GM18498 (cell line): ENCODE results near the gene TMEM43.

Experiments
- ATAC-seq: cut with Tn5 transposase; IDR thresholded peaks from one replicate; pipeline ENCODE4 v1.9.1; 2021; ENCODE audit warnings: mild to moderate bottlenecking, moderate library complexity; ENCODE audit not compliant: unreplicated experiment

The TMEM43 gene

DNA sequence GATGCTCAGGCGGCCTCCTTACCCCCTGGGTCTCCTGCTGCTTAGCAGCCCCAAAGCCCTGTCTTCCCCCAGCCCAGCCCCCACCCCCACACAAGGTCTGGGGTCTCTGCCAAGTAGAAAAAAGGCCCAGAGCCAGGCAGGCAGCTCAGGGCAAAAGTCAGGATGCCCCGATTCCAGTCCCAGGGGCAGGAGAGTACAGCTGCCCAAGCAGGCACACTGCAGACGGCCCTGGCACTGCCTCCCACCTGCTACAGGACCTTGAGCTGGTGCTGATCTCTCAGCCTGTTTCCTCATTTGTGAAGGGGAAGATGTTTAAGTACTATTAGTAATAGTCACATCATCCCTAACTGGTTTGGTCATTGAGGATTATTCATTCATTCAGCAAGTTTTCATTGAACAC is 12.6 kb downstream of the TMEM43 start:
- no peak for ATAC-seq

DNA sequence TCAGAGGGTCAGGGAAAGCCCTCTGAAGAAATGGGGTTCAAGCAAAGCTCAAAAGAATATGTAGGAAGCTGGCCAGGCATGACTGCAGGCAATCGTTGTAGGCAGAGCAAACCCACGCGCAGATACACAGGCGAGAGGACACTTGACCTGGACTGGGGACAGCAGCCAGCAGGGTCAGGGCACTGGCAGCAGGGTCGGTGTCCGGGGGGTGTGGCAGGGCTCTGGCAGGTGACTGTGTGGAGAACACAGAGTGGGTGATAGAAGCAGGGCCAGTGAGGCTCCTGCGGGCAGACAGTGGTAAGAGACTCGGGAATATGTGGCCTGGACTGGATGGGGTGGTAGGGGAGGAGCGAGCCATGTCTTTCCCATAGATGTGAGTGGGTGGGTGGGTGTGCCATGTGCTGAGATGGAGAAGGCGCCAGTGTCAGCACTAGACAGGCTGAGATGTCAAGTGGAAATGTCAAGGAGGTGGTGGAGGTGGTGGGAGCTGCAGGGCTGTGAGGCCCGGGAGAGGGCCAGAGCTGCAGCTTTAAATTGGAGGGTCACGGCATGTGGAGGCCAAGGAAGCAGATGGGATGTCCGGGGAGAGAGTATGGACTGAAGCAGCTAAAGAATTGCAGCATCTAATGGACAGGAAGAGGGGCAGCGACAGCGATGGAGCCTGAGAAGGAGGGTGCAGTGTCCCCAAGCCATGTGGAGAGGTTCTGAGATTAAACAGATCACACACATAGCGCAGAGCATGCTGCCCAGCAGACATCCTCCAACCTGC is 13.4 kb downstream of the TMEM43 start:
- no peak for ATAC-seq

DNA sequence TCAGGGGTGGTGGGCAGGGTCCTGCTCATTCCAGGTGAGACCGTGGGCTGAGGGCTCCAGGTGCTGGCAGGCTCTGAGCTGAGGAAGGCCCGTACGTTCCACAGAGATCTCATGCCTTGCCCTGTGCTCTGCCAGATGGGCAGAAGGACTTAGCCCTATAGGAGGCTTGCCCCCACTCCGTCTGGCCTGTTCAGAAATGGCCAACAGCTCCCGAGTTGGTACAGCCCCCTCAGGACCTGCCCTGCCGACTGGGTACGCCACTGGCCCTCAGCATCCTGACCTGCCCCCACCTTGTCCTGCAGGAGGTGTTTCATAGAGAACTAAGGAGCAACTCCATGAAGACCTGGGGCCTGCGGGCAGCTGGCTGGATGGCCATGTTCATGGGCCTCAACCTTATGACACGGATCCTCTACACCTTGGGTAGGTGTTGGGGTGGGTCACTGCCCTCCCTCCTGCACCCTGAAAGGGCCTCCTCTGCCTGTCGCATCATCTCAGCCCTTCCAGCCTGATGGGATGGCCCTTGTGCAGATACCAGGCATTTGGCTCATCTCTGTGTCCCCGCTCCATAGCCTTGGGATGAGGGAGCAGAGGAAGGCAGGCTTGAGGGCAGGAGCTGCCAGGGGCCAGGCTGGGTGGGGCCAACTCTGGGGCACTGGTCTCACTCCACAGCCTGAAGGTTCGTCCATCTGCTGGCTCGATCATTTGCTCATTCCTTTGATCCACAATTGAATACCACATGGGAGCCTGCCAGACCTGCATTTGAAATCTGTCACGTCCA is 14.2 kb downstream of the TMEM43 start:
- no peak for ATAC-seq

DNA sequence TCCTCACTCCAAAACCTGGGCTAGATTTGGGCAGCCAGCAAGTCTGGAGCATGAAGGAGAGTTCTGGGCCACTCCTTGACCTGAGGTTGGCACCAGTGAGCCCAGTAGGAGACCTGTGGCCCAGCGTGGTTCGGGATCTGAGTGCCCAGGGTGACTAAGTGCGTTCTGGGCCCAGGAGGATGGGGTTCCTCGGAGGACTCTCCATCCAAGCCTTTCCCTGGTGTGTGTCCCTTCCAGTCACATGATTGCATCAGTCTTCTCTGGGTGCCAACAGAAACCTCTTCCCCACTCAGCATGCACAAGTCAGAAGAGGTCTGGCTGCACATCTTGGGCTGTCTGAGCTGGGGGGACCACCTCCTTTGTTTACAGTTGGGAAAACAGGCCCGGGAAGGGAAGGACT is 14.9 kb downstream of the TMEM43 start:
- ATAC-seq, result no peak

DNA sequence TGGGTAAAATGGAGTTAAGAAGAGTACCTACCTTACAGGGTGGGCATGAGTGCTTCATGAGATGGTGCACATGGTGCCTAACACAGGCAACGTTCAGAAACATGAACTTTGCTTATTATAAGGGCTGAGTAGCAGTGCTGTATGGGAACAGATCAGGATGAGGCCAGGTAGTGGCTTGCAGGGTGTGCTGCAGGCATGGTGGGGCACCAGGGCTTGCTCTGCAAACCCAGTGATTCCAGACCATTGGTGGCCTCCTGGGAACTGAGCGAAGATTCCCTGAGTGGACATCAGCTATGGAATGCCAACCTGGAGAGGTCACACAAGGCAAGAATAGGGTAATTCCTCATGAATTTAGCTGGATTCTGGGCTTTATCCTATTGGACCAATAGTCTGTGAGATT is 15.8 kb downstream of the TMEM43 start:
- no peak for ATAC-seq

DNA sequence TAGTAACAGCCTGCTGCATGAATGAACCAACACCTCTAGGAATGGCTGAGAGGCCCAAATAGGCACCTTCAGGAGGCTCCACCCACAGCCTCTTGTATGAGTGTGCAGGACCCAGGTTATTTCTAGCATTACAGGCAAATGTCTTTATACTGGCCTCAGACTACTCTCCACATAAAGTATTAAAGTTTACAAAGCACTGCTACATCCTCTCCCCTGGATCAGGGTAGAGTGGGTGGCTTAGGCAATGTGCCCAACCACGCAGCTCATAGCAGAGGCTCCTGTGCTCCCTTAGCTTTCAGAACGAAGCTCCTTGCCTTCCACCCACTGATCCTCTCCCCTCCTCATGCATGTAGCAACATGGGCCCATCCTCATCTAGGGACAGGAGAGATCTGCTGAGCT is 16.3 kb downstream of the TMEM43 start:
- no peak for ATAC-seq

DNA sequence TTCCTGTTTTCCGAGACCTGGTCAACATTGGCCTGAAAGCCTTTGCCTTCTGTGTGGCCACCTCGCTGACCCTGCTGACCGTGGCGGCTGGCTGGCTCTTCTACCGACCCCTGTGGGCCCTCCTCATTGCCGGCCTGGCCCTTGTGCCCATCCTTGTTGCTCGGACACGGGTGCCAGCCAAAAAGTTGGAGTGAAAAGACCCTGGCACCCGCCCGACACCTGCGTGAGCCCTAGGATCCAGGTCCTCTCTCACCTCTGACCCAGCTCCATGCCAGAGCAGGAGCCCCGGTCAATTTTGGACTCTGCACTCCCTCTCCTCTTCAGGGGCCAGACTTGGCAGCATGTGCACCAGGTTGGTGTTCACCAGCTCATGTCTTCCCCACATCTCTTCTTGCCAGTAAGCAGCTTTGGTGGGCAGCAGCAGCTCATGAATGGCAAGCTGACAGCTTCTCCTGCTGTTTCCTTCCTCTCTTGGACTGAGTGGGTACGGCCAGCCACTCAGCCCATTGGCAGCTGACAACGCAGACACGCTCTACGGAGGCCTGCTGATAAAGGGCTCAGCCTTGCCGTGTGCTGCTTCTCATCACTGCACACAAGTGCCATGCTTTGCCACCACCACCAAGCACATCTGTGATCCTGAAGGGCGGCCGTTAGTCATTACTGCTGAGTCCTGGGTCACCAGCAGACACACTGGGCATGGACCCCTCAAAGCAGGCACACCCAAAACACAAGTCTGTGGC is 16.9 kb downstream of the TMEM43 start:
- ATAC-seq, result no peak

DNA sequence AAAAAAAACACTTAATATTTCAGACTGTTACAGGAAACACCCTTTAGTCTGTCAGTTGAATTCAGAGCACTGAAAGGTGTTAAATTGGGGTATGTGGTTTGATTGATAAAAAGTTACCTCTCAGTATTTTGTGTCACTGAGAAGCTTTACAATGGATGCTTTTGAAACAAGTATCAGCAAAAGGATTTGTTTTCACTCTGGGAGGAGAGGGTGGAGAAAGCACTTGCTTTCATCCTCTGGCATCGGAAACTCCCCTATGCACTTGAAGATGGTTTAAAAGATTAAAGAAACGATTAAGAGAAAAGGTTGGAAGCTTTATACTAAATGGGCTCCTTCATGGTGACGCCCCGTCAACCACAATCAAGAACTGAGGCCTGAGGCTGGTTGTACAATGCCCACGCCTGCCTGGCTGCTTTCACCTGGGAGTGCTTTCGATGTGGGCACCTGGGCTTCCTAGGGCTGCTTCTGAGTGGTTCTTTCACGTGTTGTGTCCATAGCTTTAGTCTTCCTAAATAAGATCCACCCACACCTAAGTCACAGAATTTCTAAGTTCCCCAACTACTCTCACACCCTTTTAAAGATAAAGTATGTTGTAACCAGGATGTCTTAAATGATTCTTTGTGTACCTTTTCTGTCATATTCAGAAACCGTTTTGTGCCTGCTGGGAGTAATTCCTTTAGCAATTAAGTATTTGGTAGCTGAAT is 17.9 kb downstream of the TMEM43 start:
- no peak for ATAC-seq

DNA sequence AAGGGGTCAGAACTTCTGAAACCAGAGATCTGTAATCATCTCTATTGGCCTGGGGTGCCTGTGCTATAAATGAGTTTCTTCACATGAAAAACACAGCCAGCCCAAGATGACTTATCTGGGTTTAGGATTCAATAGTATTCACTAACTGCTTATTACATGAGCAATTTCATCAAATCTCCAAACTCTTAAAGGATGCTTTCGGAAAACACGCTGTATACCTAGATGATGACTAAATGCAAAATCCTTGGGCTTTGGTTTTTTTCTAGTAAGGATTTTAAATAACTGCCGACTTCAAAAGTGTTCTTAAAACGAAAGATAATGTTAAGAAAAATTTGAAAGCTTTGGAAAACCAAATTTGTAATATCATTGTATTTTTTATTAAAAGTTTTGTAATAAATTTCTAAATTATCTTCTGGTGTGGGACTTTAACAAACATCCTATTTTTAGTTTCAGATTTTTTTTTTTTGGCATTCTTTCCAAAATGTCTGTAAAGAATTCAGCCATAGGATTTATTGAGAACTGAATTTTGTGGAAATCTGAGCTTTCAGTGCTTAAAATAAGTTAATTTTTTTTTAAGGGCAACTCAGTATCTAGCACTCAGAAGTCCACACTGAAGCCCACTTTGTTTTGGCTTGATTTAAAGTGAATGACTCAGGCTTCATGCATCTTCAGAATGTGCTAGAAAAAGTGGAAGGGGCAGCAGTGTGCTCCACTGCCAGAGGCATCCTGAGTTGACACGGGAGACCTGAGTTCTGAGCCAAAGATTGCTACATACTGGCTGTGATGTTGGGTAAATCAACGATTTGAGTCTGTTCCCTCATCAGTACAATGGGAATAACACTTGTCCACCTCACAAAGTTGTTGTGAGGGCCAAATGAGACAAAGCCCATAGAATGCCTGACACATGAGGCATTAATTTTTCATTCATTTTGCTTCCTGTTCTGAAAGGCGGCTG is 18.7 kb downstream of the TMEM43 start:
- no peak for ATAC-seq

DNA sequence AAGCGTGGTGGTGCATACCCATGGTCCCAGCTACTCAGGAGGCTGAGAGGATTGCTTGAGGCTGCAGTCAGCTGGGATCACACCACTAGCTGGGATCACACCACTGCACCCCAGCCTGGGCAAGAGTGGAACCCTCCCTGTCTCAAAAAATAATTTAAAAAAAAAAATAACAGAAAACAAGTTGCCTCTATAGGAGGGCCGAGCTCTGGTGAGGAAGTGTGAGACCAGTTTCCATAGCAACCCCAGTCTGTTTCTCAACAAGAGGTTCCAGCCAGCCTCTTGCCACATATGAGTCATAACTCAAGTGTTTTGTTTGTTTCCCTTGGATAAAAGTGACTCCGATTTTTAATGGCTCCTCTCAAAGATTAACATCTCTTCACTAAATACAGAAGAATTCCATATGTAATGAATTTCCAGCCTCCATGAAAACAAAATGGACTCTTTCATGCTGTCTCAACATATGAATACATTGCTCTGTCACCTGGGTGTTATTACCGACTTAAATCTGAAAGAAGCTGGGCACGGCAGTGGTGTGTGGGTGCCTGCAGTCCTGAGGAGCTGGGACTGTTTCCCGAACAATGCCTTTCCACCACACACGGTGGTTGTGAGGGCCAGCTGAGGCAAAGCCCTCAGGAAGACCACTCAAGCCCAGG is 19.7 kb downstream of the TMEM43 start:
- ATAC-seq, result peak; percentile 96

DNA sequence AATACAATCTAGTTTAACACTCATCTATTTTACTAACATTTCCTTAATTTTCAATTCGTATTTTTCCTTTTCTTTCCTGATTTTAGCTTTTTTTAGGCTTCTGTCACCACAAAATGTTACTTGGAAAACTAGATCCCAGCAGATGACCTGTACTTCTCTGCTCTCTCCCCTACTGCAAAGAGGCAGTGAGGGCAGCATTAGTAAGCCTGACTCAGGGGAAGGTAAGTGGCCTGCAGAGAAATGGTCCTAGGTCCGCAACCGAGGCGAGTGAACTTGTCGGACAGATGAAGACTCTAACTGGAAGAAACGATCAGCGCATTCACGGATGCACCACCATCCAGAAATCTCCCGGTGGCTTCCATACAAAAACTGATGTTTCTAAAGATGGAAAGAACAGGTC is 20.4 kb downstream of the TMEM43 start:
- ATAC-seq, result no peak

DNA sequence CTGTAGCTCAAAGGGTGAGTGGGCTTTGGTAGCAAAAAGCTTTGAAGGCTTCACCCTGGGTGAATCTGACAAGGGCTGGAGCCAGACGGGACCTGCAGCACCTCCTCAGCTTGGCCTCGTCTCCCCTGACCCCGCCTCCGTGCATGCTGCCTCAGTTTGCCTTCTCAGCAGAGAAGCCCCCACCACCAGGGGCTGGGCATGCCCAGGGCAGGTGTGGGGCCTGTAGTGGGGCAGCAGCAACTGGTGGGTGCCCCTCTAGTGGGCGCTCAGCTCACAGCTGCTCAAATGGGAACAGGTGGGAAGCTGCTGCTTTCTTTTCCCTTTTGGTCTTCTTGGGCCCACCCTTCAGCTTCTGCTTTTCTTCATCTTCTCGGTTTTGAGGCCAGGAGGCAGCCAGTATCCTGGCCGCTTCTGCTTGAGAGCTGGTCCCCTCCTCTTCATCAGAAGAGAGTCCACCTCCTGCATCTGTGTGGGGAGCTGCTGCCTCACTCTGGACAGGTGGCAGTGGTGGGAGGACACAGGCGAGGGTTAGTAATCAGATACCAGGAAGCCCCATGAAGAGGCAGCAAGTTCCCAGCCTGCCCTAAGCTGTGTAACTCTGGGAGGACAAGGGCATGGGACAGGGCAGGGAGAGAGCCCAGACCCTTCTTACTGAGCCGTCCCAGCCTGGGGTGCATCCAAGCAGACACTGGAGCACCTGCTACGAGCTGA is 21.0 kb downstream of the TMEM43 start:
- ATAC-seq, result no peak

DNA sequence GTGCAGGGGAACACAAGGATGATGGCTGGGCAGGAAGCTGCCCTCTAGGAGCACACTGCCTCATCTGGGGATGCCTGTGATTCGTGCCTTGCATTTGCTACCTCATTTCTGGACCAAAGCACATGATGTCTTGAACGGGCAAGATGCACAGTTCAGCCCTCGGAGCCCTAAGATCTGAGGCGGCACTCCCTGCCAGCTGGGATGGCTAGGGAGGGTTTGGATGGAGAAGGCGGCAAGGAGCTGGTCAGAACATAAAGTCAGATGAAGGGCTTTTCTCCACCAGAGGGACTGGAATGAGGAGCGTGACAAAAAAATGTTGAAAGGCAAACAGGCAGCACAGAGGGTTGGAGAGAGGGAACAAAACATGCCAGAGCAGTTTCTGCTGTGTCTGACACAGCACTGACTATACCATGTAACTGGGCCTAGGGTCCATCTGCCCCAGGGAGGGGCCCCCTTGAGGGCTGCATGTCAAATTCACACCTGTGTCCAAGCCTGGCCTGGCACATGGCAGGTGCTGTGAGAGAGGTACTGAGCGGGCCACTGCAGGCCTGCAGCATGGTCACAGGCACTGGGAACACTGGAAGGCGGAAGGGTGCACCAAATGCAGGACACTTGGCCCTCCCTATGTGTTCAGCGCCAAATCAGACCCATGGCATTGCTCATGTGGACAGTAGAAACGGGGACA is 21.7 kb downstream of the TMEM43 start:
- ATAC-seq, result no peak

DNA sequence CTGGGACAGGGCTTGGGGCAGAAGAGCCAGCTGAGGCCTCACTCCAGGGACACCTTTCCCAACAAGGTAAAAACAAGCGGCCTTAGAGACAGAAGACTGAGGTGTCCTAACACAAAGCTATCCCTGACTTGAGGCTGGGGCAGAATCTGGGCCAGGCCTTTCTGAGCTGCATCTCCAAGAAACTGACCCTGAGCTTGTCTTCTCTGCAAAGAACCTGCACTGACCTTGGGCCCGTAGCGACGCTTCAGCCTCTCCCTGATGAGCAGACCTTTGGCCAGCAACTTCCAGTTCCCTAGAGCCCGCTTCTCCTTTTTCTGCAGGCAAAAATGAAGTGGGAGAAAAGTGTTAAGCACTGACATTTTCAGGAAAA is 22.2 kb downstream of the TMEM43 start:
- no peak for ATAC-seq

DNA sequence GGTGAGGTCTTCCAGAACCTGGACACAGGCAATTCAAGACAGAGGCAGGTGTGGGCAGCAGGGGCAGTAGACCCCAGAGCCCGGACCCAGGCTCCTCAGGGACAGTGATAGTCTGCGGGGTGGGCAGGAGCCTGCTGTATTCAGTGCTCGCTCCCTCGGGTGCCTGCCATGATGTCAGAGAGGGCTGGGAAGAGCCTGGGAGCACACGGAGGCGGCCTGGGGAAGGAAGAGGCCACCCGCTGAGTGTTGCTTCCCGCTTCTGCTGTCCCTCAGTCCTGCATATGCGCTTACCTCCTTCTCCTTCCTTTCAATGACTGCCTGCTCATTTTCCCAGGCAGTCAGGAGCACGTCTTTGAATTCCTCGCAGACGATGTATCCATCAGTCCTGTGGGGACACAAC is 22.8 kb downstream of the TMEM43 start:
- ATAC-seq, result no peak

DNA sequence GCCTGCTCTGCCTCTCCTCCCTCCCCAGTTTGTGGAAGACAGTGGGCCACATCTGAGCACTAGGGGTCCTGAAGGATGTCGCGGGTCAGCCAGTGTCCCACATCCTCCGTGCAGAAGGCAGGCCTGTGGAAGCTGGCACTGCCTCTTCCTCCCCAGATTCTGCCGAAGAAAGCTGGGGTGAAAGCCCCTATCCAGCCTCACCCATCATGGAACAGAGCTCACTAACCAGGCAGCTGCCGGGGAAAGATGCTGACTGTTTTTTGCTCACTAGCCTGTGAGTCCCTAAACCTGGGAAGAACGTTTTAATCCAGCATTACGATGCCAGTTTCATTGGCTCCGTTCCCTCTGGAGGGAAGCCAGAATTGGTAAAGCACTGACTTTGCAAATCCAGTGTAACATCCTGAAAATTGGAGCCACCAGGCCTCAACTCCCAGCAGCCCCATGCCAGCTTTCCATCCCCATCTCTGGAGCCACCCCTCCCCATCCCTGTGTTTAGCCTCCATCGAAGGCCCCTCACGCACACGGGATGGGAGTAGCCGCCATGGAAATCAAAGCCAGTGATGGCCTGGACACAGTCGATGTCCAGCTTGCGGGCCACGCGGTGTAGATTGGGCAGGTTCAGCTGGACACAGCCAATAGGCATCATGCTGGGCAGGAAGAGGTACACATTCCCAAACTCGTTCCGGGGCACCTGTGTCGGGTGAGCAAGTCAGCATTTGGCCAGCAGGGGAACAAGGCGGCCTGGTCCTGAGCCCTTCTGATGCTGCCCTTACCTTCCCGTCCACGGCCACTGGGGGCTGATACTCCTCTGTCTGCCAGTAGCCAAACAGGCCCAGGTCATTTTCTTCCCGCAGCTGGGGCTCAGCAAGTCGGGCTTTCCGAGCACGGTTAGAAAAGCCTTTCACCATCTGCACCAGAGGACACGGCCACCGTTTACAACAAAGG is 23.5 kb downstream of the TMEM43 start:
- no peak for ATAC-seq

DNA sequence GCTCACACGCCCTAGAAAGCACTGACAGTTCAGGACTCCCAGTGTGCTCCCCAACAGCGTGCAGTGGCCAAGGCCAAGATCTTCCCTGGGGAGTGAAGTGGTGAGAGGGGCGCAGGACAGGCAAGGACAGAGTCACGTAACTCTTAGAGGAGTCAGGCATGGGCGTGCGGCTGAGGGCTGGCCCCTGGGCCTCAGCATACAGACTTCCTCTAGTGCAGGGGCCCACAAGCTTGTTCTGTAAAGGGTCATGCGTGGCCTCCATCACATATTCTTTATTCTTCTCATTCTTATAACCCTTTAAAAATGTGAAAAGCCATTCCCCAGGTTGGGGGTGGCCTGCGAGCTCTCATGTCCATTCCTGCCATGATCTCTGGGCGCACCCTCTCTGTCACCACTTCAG is 25.2 kb downstream of the TMEM43 start:
- ATAC-seq, result no peak
